Measurements from ENCODE around the gene GALT.

Gene GALT

DNA sequence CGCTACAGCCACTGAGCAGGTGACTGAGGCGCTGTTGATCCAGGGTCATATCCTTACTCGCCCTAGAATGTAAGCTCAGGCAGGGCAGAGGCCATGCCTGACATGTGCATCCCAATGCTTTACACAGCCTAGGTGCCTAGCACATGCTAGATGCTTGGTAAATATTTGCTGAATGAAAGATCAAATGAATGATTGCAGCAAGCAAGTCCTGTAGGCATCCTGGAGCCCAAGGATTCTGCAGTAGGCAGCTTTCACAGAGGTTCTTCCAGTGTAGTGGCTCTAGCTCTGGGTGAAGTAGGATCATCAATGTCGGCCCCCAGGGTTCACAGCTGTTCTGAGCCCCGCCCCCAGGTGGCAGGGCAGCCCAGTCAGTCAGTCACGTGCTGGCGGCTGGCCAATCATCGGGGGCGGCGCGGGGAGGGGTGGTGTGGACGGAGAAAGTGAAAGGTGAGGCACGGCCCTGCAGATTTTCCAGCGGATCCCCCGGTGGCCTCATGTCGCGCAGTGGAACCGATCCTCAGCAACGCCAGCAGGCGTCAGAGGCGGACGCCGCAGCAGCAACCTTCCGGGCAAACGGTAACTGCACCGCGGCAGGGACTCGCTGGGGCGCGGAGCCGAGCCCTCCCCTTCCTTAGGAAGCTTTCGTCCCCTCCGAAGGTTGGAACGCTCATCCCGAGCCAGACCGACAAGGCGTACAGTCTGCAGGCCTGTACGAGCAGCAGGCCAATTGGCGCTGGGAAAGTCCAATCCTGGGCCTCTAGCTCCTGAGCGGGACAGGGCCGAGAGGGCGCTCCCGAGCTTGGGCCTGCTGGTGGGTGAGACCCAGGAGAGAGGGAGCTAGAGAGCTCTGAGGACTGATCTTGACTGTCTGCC, at the start of gene GALT:
Gene GALT, plus strand, starts transcription at position 465 of the 873 bp plus-strand sequence. Its CDS starts 30 bp downstream, at position 495.
- DNase-seq (ENCODE audit: low read depth in 3 of 3, low spot score in 1 of 3): peak; percentile 92 to 98 (median 94)

DNA sequence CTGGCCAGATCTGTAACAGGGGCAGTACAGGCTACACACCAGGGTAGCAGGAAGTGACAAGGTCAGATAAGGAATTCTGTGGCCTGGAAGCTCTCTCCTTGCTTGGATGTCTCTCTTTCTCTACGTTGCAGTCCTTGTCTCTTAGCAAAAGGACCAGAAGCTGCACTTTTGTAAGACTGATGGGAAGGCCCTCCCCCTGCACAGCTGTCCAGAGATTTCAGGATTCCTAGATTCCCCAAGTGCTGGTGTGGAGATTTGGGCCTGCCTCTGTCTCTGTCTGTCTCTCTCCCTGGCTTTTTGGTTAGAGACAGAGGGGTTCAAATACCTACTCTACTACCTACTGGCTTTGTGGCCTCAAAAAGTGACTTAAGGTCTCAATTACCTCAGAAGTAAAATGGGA, 46.9 kb upstream of the GALT start:
- DNase-seq (ENCODE audit: low read depth in 3 of 3, low spot score in 1 of 3): no peak

DNA sequence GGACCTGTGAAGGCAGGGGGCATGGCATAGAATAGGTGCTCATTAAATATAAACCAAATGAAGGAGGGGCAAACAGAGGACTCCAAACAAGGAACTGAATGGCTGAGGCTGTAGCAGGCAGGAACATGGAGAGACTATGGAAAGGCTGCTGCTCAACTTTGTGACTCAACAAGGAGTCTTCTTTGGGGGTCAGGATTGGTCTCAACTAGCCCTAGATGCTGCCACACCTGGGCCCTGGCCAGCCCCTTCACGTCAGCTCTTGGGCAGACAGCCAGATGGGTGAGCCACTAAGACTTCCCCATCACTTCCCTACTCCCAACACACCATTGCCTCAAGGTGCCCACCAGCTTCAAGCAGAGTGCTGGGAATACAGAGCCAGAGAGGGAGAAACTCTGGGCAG, 45.6 kb upstream of the GALT start:
- no peak for DNase-seq (ENCODE audit: low read depth in 3 of 3, low spot score in 1 of 3)

DNA sequence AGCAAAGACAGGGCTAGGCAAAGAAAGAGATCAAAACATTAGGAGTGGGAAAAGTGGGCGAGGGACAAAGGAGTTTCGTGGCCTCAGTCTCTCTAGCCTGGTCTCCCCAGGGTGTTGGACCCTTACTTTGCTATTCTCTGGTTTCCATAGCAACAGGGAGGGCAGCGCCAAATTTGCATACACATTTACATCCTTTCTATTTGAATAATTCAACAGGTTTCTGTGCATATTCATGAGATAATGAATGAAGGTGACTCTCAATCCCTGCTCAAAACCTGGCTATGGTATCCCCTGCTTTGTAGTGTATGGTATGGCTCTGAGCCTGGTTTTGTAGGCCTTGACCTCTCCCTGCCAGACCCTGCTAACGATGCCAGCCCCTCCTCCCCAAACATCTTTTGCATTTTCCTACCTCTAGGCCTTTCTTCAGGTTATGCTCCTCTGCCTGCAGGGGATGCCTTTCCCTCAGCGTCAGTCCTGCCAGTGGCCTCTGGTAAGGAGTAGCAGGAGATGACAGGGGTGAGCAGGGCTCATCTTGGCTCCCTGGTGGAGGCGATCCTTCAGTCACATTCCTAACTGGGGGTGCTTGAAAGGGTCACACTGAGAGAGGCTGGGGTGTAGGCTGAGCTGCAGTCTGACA, 44.4 kb upstream of the GALT start:
- DNase-seq (ENCODE audit: low read depth in 3 of 3, low spot score in 1 of 3): no peak

DNA sequence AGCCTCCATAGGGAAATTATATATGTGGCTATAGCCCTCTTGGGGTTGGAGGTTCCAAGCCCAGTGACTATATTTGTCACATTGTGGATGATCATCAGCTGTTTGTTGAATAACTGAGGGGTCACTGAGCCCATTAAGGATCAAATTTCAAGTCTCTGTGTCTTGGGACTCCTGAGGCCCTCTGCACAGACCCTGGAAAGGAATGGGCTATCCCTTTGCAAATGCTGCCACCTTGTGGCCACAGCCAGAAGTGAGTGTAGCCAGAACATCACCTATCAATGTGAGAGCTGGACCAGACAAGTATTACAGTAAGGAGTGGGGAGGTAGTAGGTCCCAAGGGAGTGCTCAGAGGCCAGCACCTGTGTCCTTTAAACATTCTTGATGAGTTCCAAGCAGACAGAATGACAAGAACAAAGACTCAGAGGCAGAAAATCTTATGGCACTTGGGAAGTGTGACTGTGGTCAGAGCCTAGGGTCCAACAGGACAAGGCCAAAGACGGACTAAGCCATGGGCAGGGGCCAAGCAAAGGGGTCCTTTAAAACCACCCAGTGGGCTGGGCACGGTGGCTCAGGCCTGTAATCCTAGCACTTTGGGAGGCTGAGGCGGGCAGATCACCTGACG, 42.8 kb upstream of the GALT start:
- DNase-seq (ENCODE audit: low read depth in 3 of 3, low spot score in 1 of 3): peak; percentile 50 to 76 (median 62)

DNA sequence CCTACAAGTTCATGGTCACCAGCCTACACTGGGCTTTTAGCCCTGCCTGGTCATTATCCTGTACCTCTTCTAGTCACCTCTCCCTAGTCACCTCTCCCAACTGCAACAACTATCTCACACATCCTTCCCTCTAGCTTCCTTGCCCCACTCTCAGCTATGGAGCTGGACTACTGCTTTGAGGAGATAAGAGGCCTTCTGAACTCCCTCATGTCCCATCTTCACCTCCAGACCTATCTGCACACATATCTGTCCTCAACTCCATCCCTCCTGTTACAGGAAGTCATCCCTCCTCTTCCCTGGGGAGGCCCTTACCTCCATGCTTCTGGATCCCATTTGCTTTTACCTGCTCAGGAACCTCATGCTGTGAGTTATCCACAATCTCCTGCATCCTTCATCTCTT, 40.3 kb upstream of the GALT start:
- DNase-seq (ENCODE audit: low read depth in 3 of 3, low spot score in 1 of 3): no peak

DNA sequence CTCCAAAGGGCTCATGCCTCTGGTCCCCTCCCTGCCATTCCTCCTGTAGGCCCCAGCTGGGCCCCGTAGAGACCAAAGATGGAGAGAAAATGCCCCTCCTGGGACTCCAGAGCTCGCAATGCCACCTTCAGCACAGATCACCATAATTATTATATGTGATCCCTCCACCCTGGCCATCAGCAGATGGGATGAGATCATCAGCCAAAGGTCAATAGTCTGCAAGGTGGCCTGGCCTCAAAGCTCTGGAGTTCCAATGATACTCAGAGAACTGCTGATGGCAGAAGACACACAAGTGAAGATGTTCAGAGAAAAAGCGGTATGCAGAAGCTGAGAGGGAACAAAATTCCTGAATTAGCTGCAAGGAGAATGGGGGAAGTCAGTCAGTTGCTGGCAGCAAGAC, 39.6 kb upstream of the GALT start:
- DNase-seq (ENCODE audit: low read depth in 3 of 3, low spot score in 1 of 3): no peak

DNA sequence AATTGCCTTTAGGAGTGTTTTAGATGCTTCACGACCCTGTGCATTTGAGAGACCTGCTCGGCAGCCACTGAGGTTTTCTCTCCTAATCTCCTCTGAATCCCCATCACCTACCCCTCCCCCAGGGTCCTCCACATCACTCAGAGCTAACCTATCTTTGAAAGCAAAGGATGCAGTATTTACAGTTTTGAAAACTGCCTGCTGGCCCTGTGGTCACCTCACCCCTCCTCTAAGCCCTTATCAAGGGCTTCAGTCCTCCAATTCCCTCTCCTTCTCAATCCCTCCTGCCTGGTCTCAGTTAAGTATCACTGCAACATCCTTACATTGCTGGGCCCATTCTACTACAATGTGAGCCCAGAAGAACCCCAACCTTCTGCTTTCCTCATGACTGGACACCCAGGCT, 39.1 kb upstream of the GALT start:
- no peak for DNase-seq (ENCODE audit: low read depth in 3 of 3, low spot score in 1 of 3)

DNA sequence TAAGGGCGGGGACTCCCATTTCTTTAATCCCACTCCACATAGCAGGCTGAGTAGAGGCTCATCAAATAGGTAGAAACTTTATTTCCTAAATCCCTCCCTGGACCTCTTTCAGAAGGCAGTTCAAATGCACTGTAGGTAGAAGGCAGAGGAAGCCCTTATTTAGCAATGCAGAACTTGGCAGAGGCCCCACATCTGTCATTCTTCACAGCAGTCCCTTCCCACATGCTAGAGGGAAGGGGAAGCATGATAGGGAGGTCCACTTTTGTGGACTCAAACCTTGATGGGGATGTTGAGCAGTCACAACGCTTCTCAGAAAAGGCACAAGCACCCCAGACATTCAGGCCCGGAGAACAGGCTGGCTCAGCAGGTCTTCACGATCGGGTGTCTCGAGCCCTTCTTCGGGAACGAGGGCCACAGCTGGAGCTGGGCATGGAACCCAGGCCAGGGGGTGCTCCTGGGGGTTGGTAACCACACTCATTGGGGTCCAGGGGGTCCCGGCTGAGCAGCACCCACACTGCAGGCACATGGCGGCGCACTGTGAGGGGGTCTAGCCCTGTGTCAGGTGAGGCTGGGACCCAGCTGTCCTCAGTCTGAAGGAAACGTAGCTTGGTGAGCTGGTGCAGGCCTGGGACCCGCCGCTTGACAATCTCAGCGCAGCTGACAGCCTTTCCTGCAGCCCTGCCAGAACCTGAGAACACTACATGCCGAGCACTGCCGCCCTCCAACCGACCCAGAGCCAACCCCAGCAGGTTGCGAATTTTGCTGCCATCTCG, 35.9 kb upstream of the GALT start:
- no peak for DNase-seq (ENCODE audit: low read depth in 3 of 3, low spot score in 1 of 3)

DNA sequence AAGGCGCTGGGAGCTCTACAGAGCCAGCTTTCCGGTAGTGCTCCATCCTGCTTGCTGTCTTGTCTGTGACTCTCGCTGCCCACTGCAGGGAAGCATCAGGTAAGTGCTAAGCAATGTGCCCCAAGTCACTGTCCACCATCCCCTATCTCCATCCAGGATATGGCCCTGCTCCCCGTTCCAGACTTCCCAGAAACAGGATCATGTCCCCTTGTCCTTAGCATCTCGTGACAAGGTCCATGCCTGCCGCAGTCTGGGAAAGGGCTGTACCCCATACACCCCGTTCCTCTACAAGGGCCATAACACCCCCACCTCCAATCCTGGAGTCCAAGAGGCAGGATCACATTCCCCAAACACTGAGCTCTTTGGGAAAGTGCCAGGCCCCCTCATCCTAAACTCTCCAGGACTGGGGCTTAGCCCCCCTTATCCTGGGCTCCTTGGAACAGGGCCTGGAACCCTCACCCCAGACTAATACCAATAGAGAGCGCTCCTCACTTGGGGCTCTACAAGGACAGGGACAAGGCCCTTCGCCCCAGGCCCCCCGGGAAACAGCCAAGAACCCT, 35.1 kb upstream of the GALT start:
- DNase-seq (ENCODE audit: low read depth in 3 of 3, low spot score in 1 of 3): no peak

DNA sequence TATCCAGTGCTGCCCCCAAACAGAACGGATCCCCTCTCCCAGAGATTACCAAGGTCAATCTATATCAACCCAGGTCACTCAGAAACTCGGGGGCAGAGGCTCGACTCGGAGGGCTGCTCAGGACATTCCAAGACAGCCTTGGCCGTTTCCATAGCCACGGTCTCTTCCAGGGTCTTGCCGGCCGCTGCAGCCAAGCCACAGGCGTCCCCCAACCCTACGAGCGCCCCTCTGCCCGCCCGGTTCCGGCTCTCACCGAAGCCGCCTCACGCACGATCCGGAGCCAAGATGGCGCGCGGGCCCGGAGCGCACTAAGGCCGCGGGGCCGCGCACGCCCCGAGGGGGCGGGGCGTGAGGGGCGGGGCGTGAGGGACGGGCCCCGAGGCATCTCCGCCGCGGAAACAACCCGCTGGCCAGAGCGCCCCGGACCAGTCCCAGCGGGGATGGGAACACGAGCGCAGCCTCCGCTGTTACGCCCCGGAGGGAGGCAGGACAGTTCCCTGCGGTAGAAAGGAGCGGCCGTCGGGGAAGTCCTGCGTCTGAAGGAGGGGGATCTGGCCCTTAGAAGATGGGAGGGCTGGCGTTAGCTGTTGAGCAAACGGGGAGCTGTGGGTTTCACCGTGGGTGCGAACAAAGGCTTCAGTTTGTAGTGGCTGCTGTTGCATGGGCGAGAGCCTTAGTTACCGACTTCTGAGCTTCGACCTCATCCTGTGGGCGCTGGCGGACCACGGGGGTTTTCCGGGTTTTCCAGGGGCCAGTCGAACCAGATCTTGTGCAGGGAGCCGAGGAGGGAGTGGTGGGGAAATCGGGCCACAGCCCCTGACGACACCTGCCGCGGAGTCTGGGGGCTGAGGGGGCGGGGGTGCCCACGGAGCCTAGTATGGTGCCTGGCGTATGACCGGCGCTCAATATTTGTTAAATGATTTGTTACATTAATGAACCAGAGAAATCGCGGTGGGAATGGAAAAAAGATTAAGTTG, 34.4 kb upstream of the GALT start, which contains the start of gene RPP25L:
Gene RPP25L, minus strand, starts transcription at position 287 of the 977 bp plus-strand sequence. CDS start 801 bp downstream, outside the sequence.
- peak; percentile 51 to 84 (median 64) for DNase-seq (ENCODE audit: low read depth in 3 of 3, low spot score in 1 of 3)

DNA sequence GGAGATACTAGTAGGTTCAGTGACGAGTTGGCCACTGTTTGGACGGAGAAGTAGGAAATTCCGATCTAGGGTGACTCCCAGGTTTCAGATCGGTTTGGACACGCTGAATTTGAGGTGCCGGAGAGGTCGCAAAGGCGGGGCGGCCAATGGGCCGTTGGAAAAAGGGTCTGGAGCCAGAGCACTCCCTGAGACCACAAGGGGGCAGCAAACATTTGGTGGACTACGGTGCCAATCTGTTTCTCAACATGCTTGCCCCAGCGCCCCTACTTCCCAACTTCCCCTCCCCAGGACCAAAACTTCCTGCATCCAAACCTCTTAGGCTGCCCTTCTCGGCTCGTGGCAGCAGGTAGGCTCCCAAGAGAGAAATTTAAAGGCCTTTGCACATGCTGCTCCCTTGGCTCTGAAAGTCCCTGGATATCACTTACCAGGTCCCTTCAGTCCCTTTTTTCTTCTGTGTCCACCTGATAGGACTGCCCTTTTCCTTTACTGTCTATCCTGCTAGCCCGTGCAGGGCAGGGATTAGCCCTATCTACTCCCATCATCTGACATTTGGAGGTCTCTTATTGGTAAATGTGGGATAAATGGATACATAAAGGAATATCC, 33.6 kb upstream of the GALT start:
- peak in 2 of 3 donors; percentile 22 to 29 for DNase-seq (ENCODE audit: low read depth in 3 of 3, low spot score in 1 of 3)

DNA sequence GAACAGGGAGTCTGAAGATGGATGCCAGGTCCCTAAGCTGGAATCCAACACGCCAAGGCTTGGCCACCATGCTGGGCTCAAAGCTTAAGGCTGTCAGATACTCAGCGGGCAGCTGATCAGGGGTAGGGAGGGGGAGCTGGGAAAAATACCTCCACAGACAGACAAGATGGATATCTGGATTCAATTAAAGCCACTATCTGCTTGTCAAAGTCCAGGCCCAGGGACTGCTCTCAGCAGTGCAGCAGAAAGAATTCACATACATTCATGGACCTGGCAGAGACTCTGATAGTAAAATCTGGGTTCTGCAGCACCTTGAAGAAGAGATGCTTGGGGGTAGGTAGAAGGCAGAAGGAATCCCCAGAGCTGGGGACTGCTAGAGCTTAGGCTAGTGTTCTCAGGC, 31.3 kb upstream of the GALT start:
- no peak for DNase-seq (ENCODE audit: low read depth in 3 of 3, low spot score in 1 of 3)

DNA sequence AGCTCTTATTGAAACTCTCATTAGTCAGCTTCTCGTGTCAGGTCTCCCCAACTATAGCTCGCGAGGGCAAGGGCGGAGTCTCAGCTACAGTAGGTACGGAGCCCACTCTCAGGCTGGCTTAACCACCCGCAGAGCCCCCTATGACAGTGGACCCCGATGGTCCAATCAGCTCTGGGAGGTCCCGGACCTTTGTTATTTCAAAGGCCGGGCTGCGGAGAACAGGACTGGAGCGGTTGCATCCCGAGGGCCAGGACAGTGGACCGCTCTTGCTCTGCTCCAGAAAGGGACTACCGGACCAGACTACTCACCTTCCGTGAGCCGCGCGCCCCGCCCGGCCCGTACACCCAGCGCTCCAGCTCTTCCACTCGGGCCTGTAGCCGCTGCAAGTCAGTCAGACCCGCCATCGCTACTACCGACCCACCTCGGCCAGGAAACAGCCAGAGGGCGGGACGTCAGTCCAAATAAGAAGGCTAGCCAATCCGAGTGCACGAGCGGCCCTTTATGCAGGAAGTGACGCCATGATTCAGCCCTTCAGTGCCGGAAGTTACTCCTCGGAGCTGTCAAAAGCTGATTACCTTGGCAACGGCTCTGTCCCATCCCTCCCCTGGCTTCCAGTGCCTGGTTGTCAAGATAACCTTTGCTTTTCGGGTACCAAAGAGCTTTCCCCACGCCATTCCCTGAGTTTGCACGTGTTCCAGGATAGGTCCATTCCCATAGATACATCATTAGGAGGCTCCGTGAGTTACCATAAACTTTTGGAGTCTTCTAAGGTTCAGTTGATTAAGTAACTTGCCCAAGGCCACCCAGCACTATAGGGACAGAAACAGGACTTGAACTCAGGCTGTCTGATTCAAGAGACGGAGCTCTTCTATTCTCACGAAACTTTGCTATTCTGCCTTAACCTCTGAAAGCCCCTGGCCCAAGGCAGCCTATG, 26.1 kb upstream of the GALT start, which contains the start of gene DCTN3:
Gene DCTN3, minus strand, starts transcription at position 435 of the 934 bp plus-strand sequence. Its CDS starts 31 bp downstream, at position 404.
- peak; percentile 69 to 78 (median 78) for DNase-seq (ENCODE audit: low read depth in 3 of 3, low spot score in 1 of 3)

DNA sequence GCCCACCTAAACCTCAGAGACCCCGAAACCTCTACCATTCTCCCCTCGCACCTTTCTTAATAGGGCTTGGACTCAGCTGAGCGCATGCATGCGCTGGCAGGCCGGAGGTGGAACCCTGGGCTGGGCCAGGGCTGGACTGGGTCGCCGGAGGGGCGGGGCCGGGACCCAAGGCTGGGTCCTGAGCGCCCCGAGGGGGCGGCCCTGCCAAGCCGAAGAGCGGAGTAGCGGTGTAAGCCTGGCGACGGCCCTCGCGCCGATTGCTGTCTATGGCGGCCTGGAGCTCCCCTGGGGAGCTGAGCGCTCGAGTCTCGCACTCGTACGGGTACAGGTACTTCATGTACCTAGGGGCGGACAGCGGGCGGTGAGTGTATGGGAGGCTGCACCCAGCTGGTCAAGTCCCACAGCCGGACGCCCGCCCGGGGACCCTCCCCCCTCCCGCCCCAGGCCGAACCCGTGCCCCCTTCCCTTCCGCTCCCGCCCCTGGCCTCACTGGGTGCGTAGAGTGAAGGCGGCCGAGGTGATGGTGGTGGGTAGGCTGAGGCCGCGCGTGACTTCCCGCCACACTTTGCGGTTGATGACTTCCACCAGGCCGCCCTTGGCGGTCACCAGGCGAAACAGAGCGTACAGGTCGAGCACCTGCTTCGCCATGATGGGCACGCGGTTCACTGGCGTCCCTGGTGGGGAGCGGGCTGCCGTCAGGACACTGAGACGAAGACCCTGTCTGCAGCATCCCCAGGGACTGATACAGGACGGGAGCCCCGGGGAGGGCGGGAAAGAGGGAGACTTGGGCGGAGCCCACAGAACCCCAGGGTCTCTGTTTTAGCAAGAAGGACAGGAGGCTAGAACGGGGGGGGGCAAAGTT, 22.9 kb upstream of the GALT start:
- no peak for DNase-seq (ENCODE audit: low read depth in 3 of 3, low spot score in 1 of 3)

DNA sequence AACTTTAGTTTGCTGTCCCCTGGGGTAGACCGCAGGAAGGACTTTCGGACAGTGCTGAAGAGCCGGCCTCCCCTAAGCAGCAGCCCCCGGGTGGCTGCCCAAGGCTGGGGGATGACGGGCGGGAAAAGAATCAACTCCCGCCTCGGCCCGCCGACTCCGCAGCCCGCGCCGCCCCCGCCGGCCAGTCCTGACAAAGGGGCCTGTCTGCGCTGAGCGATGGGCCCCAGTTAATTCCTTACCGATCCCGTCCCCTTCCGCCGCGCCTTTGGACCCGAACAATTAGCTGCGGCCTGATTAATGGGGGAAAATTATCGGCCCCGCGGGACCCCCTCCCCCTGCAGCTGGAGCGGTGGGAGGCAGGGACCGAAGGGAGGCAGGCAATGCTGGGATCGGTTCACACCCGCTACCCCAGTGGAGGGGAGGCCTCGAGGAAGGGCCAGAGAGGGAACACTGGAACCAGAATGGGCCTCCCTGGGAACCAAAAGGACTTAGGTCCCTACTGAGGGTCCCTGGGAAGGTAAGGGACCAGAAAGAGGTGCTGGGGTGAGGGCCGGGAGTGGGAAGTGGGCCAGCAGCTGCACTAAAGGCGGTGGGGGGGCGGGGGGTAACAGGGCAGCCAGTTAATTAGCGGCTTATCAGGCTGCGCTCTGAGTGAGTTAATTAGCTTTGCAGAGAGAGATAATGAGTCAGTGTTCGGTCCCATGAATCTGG, 21.8 kb upstream of the GALT start:
- no peak for DNase-seq (ENCODE audit: low read depth in 3 of 3, low spot score in 1 of 3)

DNA sequence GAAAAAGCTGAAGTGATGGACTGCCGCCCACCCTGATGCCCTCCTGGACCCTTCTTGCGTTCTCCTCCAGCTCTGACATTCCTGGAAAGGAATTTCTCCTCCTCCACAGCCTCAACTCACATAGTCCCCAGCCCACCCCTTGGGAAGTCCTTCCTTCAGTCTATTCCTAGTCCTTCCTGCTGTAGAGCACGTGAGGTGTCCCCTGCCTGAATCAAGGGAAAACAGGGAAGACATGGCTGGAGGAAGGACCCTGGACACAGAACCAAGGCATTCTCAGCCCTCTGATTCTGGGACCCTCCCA, 21.3 kb upstream of the GALT start:
- no peak for DNase-seq (ENCODE audit: low read depth in 3 of 3, low spot score in 1 of 3)

Measured in stimulated activated CD4-positive, alpha-beta T cell treated with anti-CD3 and anti-CD28 coated beads, TNF-alpha, amount 100 ng/mL, for 1 hour (primary cell).